AG09319 (cell line): Measurements from ENCODE around the gene COPB1.

ENCODE experiments used
- DNase-seq: peaks from one replicate; pipeline ENCODE4 v3.0.0-alpha.2; 2010; ENCODE audit warnings: low read depth; ENCODE audit errors: extremely low read depth
- TF ChIP-seq, protein P1 (sequence below): IDR thresholded peaks from 2 replicates; pipeline ENCODE4 v1.5.1; 2011; ENCODE audit warnings: low read depth, mild to moderate bottlenecking, inconsistent platforms, low read length, moderate library complexity

The COPB1 gene

DNA sequence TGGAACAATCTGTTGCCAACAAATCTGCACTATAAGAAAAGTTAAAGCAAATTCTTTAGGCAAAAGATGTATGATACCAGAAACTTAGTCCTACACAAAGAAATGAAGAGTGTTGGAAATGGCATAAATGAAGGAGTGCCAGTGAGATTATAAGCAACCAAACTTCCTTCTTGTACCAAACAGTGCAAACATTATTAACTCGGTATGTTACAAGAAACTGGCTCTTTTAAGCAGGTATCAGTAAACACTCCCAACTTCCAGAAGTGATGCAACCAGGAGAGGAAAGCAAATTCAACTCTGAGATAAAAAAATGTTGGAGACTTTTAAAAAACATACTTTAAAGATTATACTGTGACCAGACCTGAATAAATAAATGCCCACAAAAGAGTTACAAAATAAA is 28.5 kb downstream of the COPB1 start:
- TF ChIP-seq, protein P1, sequence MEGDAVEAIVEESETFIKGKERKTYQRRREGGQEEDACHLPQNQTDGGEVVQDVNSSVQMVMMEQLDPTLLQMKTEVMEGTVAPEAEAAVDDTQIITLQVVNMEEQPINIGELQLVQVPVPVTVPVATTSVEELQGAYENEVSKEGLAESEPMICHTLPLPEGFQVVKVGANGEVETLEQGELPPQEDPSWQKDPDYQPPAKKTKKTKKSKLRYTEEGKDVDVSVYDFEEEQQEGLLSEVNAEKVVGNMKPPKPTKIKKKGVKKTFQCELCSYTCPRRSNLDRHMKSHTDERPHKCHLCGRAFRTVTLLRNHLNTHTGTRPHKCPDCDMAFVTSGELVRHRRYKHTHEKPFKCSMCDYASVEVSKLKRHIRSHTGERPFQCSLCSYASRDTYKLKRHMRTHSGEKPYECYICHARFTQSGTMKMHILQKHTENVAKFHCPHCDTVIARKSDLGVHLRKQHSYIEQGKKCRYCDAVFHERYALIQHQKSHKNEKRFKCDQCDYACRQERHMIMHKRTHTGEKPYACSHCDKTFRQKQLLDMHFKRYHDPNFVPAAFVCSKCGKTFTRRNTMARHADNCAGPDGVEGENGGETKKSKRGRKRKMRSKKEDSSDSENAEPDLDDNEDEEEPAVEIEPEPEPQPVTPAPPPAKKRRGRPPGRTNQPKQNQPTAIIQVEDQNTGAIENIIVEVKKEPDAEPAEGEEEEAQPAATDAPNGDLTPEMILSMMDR, result no peak
- no peak for DNase-seq

DNA sequence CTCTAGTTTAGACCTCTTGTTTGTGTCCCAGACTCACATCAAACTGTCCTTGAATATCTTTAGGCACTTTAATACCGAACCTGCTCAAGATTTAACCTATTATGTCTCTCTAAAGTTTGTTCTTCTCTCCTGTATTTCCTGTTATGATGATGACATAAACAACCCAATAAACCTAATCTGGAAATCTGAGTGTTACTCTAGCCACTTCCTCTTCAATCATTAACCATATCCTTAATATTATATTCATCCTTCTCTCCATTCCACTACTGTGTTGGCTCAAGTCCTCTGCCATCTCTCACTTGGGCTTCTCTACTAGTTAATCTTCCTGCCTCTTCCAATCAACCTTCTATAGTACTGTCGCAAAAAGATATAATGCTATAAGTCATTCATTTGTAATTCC is 36.0 kb downstream of the COPB1 start:
- no peak for DNase-seq
- TF ChIP-seq, protein P1, result no peak

DNA sequence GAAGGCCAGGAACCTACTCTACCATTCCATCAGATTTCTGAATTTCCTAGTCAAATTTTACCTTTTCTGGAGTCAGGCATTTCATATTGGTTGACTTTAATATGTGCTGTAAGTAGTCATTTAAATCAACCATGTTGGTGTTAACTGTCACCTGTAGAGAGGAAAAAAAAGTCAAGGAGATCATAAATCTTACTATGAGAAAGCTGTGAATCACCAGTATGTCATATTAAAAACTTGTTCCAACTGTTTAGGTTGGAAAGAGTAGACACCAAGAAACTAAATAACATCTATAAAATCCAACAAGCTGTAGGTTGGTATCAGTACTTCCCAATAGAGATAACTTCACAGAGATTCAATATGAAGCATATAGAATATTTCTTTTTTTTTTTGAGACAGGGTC is 39.5 kb downstream of the COPB1 start:
- TF ChIP-seq, protein P1, result no peak
- DNase-seq, result no peak

DNA sequence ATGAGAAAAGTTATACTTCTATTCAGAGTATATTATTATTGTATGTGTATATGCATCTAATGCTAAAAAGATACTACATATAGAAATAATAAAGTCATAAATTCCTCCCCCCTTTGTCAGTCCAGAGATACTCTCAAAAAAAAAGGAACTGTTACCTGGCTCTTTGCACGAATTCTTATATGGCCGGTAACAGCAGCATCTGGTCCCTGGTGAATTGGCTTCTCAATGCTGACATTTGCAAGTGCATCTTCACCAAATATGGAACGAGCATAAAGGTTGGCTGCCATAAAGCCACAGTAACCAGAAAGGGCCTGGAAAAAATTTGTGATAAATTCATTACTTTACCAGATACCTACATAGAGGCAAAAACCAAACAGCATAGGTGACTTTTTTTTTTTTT is 41.2 kb downstream of the COPB1 start:
- DNase-seq, result no peak
- TF ChIP-seq, protein P1, result no peak

DNA sequence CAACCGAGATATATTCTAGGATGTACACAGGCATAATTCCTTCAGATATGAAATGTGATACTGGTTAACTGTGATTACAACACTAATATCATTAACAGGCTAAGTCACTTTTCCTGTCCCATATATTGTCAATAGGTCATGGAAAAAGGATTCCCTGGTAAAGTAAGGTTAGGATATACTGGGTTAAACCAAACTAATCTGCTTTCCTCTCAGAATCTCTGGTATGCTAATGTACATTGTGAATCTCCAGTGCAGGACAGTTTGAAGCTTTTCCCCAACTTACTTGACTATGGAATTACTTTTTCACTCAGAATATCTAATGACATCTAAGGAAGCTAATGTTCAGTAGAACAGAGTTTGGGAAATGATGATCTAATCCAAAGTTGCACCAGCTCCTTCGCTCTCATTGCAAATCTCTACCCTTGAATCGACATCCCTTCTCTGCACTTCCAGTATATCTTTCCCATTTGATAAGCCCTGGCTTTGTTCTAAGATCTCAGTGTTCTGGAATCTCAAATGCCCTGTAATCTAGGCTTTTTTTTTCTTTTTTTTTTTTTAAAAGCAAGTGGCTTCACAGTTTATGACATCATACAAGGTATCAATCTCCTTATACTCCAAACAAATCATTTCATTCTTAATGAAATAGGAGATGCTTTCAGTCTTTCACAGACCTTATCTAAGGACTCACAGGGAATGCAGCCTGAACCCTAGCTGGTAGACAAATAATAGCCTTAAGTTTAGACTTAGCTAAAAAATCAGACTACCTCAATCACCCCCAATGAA is 43.8 kb downstream of the COPB1 start:
- TF ChIP-seq, protein P1, result no peak
- no peak for DNase-seq

DNA sequence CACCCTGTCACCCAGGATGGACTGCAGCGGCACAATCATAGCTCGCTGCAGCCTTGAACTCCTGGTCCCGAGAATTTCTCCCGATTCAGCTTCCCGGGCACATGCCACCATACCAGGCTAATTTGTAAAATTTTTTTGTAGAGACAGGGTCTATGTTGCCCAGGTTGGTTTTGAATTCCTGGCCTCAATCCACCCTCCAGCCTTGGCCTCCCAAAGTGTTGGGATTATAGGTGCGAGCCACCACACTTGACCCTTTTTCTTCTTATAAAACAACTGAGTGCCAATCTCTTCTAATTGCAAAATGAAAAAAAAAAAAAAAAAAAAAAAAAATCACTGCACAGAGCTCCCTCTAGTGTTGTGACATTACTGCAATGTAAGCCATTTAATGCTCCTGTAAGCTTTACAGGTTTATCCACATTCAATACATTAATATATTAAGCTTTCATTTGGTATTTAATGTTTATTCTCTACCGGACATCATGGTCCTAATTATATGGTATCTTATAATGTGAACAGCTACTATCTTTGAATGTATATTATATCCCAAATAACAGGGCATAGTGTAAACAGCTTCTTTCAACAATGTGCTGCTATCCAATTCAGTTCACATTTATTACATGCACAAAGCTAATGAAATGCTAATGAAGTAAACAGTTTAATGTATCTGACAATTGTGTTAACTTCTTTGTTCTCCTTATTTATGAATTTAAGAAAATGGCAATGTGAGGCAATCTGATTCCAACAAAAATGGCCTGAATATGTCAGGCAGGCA is 44.6 kb downstream of the COPB1 start:
- no peak for DNase-seq
- TF ChIP-seq, protein P1, result peak; percentile 64

DNA sequence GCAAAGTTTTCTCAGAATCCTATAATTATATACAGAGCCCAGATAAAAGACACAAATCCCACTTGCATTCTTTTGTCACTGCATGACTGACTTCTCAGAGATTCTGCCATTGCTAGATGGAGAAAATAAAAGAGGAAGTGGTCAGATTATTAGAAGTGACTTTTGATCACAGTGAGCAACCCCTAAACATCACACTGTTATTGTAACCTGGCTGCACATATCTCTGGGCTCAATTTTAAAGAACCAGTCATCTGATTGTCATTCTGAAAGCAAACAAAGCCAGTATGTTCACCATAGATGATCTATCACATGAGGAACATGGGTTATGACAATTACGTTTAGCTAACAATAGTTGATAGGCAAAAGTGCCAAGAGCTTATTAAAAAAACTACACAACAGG is 47.8 kb downstream of the COPB1 start:
- DNase-seq, result no peak
- TF ChIP-seq, protein P1, result no peak
